Islet of Langerhans (tissue), 1 donor: ENCODE data around the gene LLGL1.
"Not testable (repeated sequence)": the region's sequence is repeated elsewhere in the genome, so short reads cannot be mapped to it uniquely, and the experiment has no call there.

Experiments
- FAIRE-seq: peaks from one replicate; lab custom pipeline; 2011; peaks lifted over from hg19 to GRCh38; lab: Jason Lieb, UNC

Gene LLGL1

DNA sequence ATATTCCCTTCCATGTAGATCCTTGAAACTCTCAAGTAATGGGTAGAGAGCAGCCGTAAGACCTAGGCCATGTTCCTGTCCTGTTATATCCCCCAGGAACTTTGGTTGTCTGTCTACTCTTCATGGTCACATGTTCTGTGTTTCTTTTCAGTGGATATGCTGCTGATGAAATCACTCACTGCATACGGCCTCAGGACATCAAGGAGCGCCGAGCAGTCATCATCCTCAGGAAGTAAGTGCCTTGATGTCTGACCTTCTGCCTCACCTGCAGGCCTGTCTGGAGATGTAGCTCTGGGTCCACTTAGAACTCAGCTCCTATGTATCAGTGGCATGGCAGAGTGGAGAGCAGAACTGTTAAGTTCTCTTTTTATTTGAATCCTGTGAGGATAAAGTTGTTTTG is 30.6 kb upstream of the LLGL1 start:
- FAIRE-seq, result no peak

- no peak for FAIRE-seq
These were observed 30.2 kb upstream of the LLGL1 start for GRCh38 chr17:18195246-18195645.

GRCh38 chr17:18197535-18198194 is 27.8 kb upstream of the LLGL1 start:
- no peak for FAIRE-seq

GRCh38 chr17:18198530-18198929 is 26.9 kb upstream of the LLGL1 start:
- FAIRE-seq, result no peak

- no peak for FAIRE-seq
These were observed 24.3 kb upstream of the LLGL1 start for GRCh38 chr17:18201108-18201507.

- no peak for FAIRE-seq
These were observed 22.1 kb upstream of the LLGL1 start for GRCh38 chr17:18203308-18203707.

GRCh38 chr17:18205861-18206260 is 19.6 kb upstream of the LLGL1 start:
- FAIRE-seq, result no peak

GRCh38 chr17:18206962-18207361 is 18.5 kb upstream of the LLGL1 start:
- no peak for FAIRE-seq

GRCh38 chr17:18208092-18208491 is 17.3 kb upstream of the LLGL1 start:
- FAIRE-seq, result no peak

DNA sequence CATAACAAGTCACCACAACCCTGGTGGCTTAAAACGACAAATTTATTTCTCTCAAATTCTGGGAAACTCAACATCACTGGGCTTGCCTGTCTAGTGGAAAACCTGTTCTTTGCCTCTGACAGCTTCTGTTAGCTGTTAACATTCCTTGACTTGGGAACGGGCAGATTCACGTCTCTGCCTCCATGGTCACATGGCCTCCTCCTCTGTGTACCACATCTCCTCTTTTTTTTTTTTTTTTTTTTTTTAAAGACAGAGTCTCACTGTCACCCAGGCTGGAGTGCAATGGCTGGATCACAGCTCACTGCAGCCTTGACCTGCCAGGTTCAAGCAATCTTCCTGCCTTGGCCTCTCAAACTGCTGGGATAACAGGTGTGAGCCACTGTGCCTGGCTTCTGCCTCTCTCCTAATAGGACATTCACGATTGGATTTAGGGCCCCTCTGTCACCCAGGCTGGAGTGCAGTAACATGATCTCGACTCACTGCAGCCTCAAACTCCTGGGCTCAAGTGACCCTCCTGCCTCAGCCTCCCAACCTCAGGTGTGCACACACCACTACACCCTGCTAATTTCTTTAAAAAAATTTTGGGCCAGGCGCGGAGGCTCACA is 11.7 kb upstream of the LLGL1 start:
- FAIRE-seq, result no peak

- FAIRE-seq, result not testable (repeated sequence)
These were observed 8.5 kb upstream of the LLGL1 start for GRCh38 chr17:18216906-18217305.

DNA sequence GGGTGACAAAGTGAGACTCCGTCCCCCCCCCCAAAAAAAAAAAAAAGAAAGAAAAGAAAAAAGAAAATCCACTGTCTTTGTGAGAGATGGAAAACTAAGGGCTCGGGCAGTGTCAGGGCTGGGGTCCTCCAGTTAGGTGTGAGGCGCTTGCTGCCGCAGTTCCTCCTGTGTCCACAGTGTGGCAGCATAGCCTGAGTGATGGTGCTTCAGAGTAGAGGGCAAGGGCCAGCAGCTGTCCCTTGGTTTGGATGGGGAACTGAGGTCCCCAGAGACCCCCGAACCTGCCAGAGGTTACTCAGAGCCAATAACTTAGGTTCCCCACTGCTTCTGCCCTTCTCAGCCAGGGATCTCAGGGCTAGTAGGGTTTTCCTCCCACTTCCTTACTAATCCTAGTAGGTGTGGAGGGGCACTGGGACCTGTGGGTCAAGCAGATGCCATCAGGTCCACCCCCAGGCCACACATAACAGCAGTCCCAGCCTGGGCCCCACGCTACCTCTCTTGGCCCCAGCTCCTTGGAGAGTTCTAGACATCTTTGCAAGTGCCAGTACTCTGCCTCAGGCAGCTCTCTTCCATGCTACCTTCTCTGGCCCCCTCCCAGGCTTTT is 7.9 kb upstream of the LLGL1 start:
- no peak for FAIRE-seq

GRCh38 chr17:18218756-18219415 is 6.5 kb upstream of the LLGL1 start:
- FAIRE-seq, result no peak

DNA sequence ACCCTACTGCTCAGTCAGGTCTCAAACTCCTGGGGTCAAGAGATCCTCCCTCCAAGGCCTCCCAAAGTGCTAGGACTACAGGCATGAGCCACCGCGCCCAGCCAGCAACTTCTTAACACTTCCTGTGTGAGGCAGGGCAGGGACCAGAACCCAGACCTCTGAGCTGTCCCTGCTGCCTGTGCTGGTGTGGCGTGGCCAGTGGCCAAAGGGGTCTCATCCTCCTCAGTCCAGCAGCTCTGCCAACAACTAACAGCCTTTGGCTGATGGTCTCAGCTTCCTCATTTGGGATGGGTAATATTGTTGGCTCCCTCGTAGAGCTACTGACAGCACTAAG is 1.4 kb upstream of the LLGL1 start:
- FAIRE-seq, result no peak

DNA sequence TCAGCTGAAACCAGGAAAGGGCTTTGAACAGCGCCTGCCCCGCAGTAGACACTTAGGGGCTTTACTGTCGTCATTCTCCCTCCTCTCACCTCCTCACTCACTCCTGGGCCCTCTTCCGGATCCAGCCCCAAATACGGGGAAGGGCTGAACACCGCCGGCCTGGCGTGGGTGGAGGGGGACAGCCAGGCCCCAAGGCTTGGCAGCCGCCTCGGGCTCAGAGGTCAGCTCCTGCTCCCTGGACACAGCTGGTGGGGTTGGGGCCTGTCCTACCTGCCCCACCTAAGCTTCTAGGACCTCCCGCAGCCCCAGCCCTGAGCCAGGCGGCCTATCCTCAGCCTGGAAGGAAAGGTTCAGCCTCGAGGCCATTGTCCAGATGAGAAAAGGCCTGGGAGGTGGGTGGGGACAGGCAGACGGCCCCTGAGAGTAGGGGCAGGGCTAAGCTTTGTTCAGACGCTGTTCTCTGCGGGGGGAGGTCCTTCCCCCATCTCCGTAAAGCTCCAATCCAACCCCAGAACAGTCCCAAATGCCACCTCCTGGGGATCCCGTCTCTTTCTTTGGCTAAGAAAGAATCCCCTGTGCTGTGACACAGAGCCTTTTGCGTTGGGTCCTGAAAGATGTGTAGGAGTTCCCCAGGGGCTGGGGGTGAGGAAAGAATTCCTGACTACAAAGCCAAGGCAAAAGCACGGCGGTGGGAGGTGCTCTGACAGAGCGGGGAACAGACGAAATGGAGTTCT is 881 bp upstream of the LLGL1 start:
- FAIRE-seq, result no peak

DNA sequence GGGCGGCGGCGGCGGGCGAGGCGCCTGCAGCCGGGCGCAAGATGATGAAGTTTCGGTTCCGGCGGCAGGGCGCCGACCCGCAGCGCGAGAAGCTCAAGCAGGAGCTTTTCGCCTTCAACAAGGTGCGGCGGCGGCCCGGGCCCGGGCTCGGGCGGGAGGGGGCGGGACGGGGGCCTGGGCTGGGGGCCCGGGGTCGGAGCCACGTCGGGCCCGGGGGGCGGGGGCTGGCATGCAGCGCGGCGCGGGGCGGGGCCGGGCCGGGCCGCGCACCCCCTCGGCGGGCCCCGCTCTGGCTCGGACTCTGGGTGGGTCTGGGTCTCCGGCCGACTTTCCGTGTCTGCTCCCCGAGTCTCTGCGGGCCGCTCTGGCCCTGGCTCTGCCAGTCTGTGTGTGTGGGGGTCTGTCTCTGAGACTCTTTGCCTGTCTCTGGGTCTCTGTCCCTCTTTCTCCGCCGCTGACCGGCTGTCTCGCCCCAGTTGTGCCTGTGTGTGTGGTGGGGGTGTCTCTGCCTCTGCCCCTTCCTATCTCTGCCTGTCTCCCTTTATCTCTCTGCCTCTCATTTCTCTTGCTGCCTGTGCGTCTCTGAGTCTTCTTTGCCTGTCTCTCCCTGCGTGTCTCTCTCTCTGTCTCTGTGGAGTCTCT is 328 bp downstream of the LLGL1 start:
- no peak for FAIRE-seq

DNA sequence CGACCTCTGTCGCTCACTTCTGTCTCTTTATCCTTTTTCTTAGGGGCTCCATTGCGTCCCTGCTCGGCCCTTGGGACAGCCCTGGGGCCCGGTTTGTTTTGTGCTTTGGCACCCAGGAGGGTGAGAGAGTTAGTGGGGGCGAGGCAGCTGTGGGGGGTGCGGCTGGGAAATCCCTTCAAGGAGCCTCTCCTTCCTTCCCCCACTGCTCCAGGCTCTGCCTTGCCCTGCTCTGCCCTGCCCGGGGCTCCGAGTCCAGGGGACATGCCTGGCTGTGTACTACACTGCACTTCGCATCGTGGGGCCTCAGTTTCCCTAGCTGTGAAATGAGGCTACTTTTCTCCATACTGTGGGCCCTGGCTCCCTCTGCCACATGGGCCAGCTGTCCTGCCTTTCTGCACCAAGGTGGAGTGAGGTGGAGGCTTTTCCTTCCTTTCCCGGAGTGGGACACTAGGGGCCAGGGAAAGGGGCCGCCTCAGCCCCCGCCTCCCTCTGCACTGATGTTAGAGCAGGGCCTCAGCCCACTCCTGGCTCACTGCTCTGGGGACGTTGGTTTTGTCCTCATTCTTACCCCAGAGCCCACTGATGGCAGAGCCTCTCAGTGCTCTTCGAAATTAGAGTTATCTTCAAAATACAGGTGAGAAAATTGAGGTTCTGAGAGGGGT is 980 bp downstream of the LLGL1 start:
- FAIRE-seq, result no peak

- no peak for FAIRE-seq
These were observed 2.2 kb downstream of the LLGL1 start for GRCh38 chr17:18227635-18228034.

DNA sequence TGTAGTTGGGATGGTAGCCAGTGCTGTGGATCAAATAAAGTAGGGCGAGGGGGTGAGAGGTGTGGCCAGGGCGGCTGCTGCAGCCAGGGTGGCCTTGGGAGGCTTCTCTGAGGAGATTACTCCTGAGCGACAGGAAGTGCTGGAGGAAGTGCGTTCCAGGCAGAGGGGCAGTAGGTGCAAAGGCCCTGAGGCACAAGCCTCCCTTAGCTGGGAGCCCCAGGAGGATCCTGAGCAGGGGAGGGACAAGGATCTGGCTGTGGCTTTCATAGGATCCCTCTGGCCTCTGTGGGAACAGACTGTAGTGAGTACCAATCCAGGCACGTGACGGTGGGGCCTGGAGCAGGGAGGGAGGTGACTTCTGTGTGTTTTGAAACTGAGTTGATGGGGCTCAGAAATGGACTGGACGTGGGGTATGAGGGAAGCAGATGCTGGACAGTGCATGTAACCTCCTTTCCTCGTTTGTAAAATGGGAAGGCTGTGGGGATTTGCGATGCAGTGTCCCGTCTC is 2.8 kb downstream of the LLGL1 start:
- FAIRE-seq, result no peak

DNA sequence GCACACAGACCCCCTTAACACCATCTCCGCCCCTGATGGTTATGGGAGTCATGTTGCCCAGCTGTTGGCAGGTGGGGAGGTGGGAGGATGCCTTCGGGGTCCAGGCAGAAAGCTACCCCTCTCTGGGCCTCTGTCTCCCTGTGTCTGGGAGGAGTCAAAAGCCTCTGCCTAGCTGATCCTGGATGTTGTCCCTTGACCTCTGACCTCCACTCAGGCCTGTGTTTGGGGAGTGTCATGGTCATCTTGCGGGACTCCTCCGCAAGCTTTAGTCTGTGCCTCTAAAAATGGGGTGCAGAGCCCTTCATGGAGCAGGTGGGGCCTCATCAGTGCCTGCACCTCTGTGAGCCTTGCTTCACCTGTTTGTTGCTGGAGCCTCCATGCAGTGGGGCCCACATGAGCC is 3.8 kb downstream of the LLGL1 start:
- no peak for FAIRE-seq

DNA sequence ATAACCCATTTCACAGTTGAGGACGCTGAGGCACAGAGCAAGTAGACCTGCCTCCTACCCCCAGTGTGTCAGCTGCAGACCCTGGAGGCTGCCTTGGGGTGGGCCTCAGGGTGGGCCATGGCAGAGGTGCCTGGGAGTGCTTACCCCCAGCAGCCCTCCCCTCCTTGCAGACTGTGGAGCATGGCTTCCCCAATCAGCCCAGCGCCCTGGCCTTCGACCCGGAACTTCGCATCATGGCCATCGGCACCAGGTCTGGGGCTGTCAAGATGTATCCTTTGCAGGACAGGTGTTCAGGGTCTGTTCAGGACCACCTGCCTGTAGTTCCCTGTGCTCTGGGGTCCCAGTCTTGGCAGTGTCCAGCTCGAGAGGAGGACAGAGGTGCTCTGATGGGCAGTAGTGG is 4.3 kb downstream of the LLGL1 start:
- FAIRE-seq, result no peak
